CD14-positive monocyte (primary cell): ENCODE measurements around the gene FAM184A. TPM values are rescaled to one million over a fixed set of nuclear protein-coding genes. Genes with fewer than 3 reads are reported as not detected.

ENCODE experiments used
- DNase-seq, 3 donors: peaks; one replicate each; pipeline ENCODE4 v3.0.0-alpha.2; 2011 to 2022
- H2AFZ ChIP-seq: 2 replicates; pipeline ENCODE4 v1.6.0; 2012; ENCODE audit warnings: mild to moderate bottlenecking, low read depth, low read length, inconsistent platforms; ENCODE audit not compliant: insufficient read depth, poor library complexity, severe bottlenecking
- H3K27ac ChIP-seq, 2 donors: 1 replicate in 1 of 2; 2 replicates in 1 of 2; pipeline ENCODE4 v1.5.1; 2012 to 2013; ENCODE audit warnings: low read length in 2 of 2, control low read depth in 1 of 2, inconsistent platforms in 1 of 2, low read depth in 1 of 2, mild to moderate bottlenecking in 1 of 2
- H3K27me3 ChIP-seq, 2 donors: one replicate each; pipeline versions ENCODE4 v1.6.0 to v1.6.1; 2011 to 2013; ENCODE audit warnings: low read length in 2 of 2; ENCODE audit not compliant: control insufficient read depth in 2 of 2, insufficient read depth in 2 of 2
- H3K36me3 ChIP-seq, 2 donors: replicated peaks in 1 of 2; 1 replicate in 1 of 2; 2 replicates in 1 of 2; pipeline versions ENCODE4 v1.5.1 to v1.6.1; 2012 to 2013; ENCODE audit warnings: low read length in 2 of 2, control low read depth in 1 of 2, inconsistent platforms in 1 of 2, mild to moderate bottlenecking in 1 of 2; ENCODE audit not compliant: insufficient read depth in 2 of 2, control insufficient read depth in 1 of 2
- H3K4me1 ChIP-seq, 2 donors: 1 replicate in 1 of 2; 2 replicates in 1 of 2; pipeline versions ENCODE4 v1.5.1 to v1.6.1; 2012 to 2013; ENCODE audit warnings: low read length in 2 of 2, control low read depth in 1 of 2, inconsistent platforms in 1 of 2, mild to moderate bottlenecking in 1 of 2, moderate library complexity in 1 of 2; ENCODE audit not compliant: insufficient read depth in 2 of 2, control insufficient read depth in 1 of 2
- H3K4me2 ChIP-seq: replicated peaks from 2 replicates; pipeline ENCODE3; 2012; ENCODE audit warnings: low read length, moderate library complexity, mild to moderate bottlenecking; ENCODE audit not compliant: poor library complexity, severe bottlenecking; ENCODE audit errors: extremely low read depth
- H3K4me3 ChIP-seq, 3 experiments: fragments of 200-600 bp in 1 of 3; sonication (generic) in 1 of 3; replicated peaks in 1 of 3; 1 replicate in 2 of 3; 2 replicates in 1 of 3; pipeline ENCODE4 v1.5.1; 2011 to 2013; ENCODE audit warnings: low read length in 3 of 3, mild to moderate bottlenecking in 3 of 3, control low read depth in 2 of 3, low read depth in 2 of 3, inconsistent platforms in 1 of 3, moderate library complexity in 1 of 3
- H3K79me2 ChIP-seq: 2 replicates; pipeline ENCODE4 v1.6.0; 2012; ENCODE audit warnings: mild to moderate bottlenecking, control low read depth, inconsistent platforms, low read length, moderate library complexity; ENCODE audit not compliant: insufficient read depth
- H3K9ac ChIP-seq: 2 replicates; pipeline ENCODE4 v1.6.0; 2017; ENCODE audit warnings: low read length, mild to moderate bottlenecking; ENCODE audit not compliant: insufficient read depth, poor library complexity, severe bottlenecking
- H3K9me3 ChIP-seq, 2 donors: replicated peaks in 1 of 2; 1 replicate in 1 of 2; 2 replicates in 1 of 2; pipeline versions ENCODE4 v1.5.1 to v1.6.1; 2012 to 2013; ENCODE audit warnings: low read length in 2 of 2, control low read depth in 1 of 2; ENCODE audit not compliant: control insufficient read depth in 1 of 2, insufficient read depth in 1 of 2
- H4K20me1 ChIP-seq: 2 replicates; pipeline ENCODE4 v1.6.0; 2012; ENCODE audit warnings: mild to moderate bottlenecking, low read length, control low read depth, moderate library complexity; ENCODE audit not compliant: insufficient read depth
- H3K27ac Mint-ChIP-seq, 7 donors: one replicate each; pipeline ENCODE4 v1.8.0; 2020; ENCODE audit warnings: mild to moderate bottlenecking in 7 of 7, mixed read lengths in 7 of 7, moderate library complexity in 6 of 7, inconsistent platforms in 2 of 7
- H3K27me3 Mint-ChIP-seq, 3 donors: one replicate each; pipeline ENCODE4 v1.8.0; 2021 to 2022; ENCODE audit warnings: low read depth in 3 of 3, mild to moderate bottlenecking in 3 of 3, mixed read lengths in 3 of 3, moderate library complexity in 3 of 3, inconsistent platforms in 1 of 3
- H3K36me3 Mint-ChIP-seq, 2 donors: one replicate each; pipeline ENCODE4 v1.8.0; 2020; ENCODE audit warnings: mixed read lengths in 2 of 2, inconsistent platforms in 1 of 2, mild to moderate bottlenecking in 1 of 2
- H3K4me1 Mint-ChIP-seq: one replicate; pipeline ENCODE4 v1.8.0; 2020; ENCODE audit warnings: mild to moderate bottlenecking, mixed read lengths
- H3K4me3 Mint-ChIP-seq, 2 donors: one replicate each; pipeline ENCODE4 v1.8.0; 2020; ENCODE audit warnings: mild to moderate bottlenecking in 2 of 2, mixed read lengths in 2 of 2, moderate library complexity in 1 of 2
- H3K9me3 Mint-ChIP-seq, 7 donors: one replicate each; pipeline ENCODE4 v1.8.0; 2020 to 2022; ENCODE audit warnings: mixed read lengths in 7 of 7, mild to moderate bottlenecking in 6 of 7, moderate library complexity in 6 of 7, inconsistent platforms in 2 of 7
- WGBS: methylation state at CpG from one replicate; pipeline ENCODE4 v1.1.5; 2013; ENCODE audit warnings: missing lambda C conversion rate; ENCODE audit not compliant: insufficient coverage; 5-methylcytosine and 5-hydroxymethylcytosine counted together
- intact Hi-C, 2 donors: fragments of 100-400 bp; cut with micrococcal nuclease; formaldehyde crosslinking; loops; one replicate each; pipeline versions ENCODE4 v1.15.0 to v1.15.1; 2023
- polyA plus RNA-seq, 3 donors: library from polyadenylated mRNA; depleted of rRNA in 1 of 3; unstranded in 2 of 3; stranded (reverse) in 1 of 3; fragments of 300-500 nt in 2 of 3; fragments of >200 nt in 1 of 3; fragmentation: Illumina TruSeq in 2 of 3; gene quantifications; 1 replicate in 2 of 3; 2 replicates in 1 of 3; pipeline ENCODE4 v1.2.3, GENCODE V29; 2012 to 2021
- TF ChIP-seq, protein P1 (sequence below): fragments of 200-600 bp; IDR thresholded peaks from one replicate; pipeline ENCODE4 v1.8.0; 2022; ENCODE audit warnings: antibody characterized with exemption, mild to moderate bottlenecking

Gene FAM184A
- polyA plus RNA-seq, 3 donors = not detected

DNA sequence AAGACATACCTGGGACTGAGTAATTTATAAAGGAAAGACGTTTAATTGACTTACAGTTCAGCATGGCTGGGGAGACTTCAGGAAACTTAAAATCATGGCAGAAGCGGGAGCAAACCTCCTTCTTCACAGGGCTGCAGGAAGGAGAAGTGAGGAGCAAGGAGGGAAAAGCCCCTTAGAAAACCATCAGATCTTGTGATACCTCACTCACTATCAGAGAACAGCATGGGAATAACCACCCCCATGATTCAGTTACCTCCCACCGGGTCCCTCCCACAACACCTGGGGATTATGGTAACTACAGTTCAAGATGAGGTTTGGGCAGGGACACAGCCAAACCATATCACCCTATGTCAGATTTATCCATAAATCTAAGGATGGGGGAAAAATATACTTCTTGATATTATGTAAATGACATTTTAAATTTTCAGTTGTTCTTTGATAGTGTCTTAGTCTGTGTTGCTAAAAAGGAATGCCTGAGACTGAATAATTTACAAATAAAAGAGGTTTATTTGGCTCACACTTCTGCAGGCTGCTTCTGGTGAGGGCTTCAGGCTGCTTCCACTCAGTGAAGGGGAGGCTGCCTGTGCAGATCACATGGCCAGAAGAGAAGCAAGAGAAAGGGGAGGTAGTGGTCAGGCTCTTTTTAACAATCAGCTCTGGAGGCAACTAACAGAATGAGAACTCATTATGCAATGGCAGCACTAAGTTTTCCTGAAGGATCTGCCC, 142.3 kb downstream of the FAM184A start:
- Mint-ChIP-seq H3K9me3 (peaks cover 4 to 22% (median 12%) of the 10 kb centered on the region in 7 donors), H3K4me3 (no peak overlapping the region), H3K36me3 (peaks cover 10 to 19% of the 10 kb centered on the region in 2 donors), H3K4me1 (peaks cover 29% of the 10 kb centered on the region), H3K27ac (peak overlapping the region in 2 of 7 donors; percentile 30 to 41), H3K27me3 (peaks cover 0 to 4% (median 0%) of the 10 kb centered on the region in 3 donors)
- TF ChIP-seq, protein P1, sequence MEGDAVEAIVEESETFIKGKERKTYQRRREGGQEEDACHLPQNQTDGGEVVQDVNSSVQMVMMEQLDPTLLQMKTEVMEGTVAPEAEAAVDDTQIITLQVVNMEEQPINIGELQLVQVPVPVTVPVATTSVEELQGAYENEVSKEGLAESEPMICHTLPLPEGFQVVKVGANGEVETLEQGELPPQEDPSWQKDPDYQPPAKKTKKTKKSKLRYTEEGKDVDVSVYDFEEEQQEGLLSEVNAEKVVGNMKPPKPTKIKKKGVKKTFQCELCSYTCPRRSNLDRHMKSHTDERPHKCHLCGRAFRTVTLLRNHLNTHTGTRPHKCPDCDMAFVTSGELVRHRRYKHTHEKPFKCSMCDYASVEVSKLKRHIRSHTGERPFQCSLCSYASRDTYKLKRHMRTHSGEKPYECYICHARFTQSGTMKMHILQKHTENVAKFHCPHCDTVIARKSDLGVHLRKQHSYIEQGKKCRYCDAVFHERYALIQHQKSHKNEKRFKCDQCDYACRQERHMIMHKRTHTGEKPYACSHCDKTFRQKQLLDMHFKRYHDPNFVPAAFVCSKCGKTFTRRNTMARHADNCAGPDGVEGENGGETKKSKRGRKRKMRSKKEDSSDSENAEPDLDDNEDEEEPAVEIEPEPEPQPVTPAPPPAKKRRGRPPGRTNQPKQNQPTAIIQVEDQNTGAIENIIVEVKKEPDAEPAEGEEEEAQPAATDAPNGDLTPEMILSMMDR = no peak
- DNase-seq = peak in 1 of 3 donors; percentile 33
- intact Hi-C loops = loop anchor here in 1 of 2 donors (2.0 kb wide), 1 partner anchor 41 kb away; the partner anchor contains the start of gene ASF1A
- H4K20me1 ChIP-seq = peaks cover 9% of the 10 kb centered on the region
- peaks cover 5 to 24% of the 10 kb centered on the region in 2 donors for H3K4me1 ChIP-seq
- no peak overlapping the region for H3K4me3 ChIP-seq
- H3K9ac ChIP-seq = no peak overlapping the region
- WGBS = no CpG with 5 or more reads among the region's 3 CpGs
- no peaks in the 10 kb centered on the region for H3K27me3 ChIP-seq
- no peak overlapping the region for H3K27ac ChIP-seq
- peaks cover 39% of the 10 kb centered on the region for H3K79me2 ChIP-seq
- no peak overlapping the region for H3K4me2 ChIP-seq
- H3K36me3 ChIP-seq = peaks cover 4 to 18% of the 10 kb centered on the region in 2 donors
- H2AFZ ChIP-seq = no peak overlapping the region
- peaks cover 0 to 9% of the 10 kb centered on the region in 2 donors for H3K9me3 ChIP-seq

DNA sequence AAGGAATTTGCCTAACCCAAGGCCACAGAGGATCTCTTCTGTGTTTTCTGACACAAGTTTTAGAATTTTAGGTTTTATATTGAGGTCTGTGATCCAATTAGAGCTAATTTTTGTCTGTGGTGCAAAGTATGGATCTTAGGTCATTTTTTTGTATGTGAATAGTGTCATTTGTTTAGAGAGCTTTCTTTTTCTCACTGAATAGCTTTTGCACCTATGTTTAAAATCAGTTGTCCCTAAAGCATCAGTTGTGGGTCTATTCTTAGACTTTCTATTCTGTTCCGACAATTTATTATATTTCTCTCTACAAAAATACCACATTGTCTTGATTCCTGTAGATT, 143.2 kb downstream of the FAM184A start:
- TF ChIP-seq, protein P1 = no peak
- H3K9ac ChIP-seq = peak overlapping the region; percentile 86
- Mint-ChIP-seq H3K9me3 (peaks cover 0 to 14% (median 8%) of the 10 kb centered on the region in 7 donors), H3K4me3 (peak overlapping the region; percentile 88 to 92), H3K27ac (peak overlapping the region; percentile 80 to 90 (median 89)), H3K27me3 (peaks cover 0 to 2% (median 0%) of the 10 kb centered on the region in 3 donors), H3K4me1 (peaks cover 29% of the 10 kb centered on the region), H3K36me3 (peaks cover 18 to 28% of the 10 kb centered on the region in 2 donors)
- H3K36me3 ChIP-seq = peaks cover 12 to 26% of the 10 kb centered on the region in 2 donors
- peaks cover 5 to 24% of the 10 kb centered on the region in 2 donors for H3K4me1 ChIP-seq
- H3K79me2 ChIP-seq = peaks cover 39% of the 10 kb centered on the region
- H3K27me3 ChIP-seq = no peaks in the 10 kb centered on the region
- peaks cover 9% of the 10 kb centered on the region for H4K20me1 ChIP-seq
- H3K9me3 ChIP-seq = peaks cover 0 to 4% of the 10 kb centered on the region in 2 donors
- WGBS = 0% methylated on average over 1 of the region's 1 CpG
- peak overlapping the region; percentile 93 to 97 for H3K27ac ChIP-seq
- intact Hi-C loops = loop anchor here in 1 of 2 donors (2.0 kb wide), 1 partner anchor 40 kb away; the partner anchor contains the start of gene ASF1A
- DNase-seq = no peak
- H3K4me3 ChIP-seq = peak overlapping the region; percentile 62 to 97 (median 97)
- peak overlapping the region; percentile 98 for H2AFZ ChIP-seq
- peak overlapping the region; percentile 85 for H3K4me2 ChIP-seq
